ENCODE results near the gene INVS. TPM values are rescaled to one million over a fixed set of nuclear protein-coding genes. Genes with fewer than 3 reads are reported as not detected.

The INVS gene
- total and polyA plus RNA-seq, 2 of the 13 experiments (the other 11 are each of a cell fraction or from before 2014, with no cell fraction given) = 11.3 to 16.3 TPM

DNA sequence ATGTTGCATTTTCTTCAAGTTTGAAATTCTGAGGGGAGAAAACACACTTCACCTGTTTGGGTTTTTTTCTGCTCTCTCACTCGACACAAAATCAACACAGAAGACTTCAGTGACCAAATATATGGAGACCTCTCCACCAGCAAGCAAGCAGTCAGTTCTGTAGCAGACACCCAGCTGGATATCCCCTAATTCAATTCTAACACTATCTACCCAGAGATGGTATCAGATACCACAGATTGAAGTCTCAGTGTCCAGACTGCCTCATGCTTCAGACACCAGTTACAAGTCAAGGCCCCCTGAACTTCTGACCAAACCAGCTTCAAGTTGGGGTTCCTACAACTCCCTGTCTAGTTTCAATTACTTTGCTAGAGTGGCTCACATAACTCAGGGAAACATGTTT lies 97.8 kb downstream of the INVS start (continued):
- TF ChIP-seq EP300 (IDR thresholded peaks at IDR 0.05; ENCODE audit: low read depth in 2 of 2, low read length in 2 of 2) (no peak), EP300 (CRISPR knock-in tag; IDR thresholded peaks at IDR 0.05; ENCODE audit: borderline replicate concordance) (no peak), ZNF232 (CRISPR knock-in tag; IDR thresholded peaks at IDR 0.05; ENCODE audit: borderline replicate concordance) (no peak), ZNF776 (CRISPR knock-in tag; IDR thresholded peaks at IDR 0.05) (no peak), ZMYM2 (CRISPR knock-in tag; IDR thresholded peaks at IDR 0.05) (no peak), SSRP1 (CRISPR knock-in tag; IDR thresholded peaks at IDR 0.05) (no peak), SMAD3 (CRISPR knock-in tag; IDR thresholded peaks at IDR 0.05) (no peak), ZNF614 (CRISPR knock-in tag; IDR thresholded peaks at IDR 0.05; ENCODE audit: borderline replicate concordance) (no peak), ASH2L (IDR thresholded peaks at IDR 0.05; ENCODE audit: insufficient read length, low read depth, low read length) (no peak)
- TF ChIP-seq, protein P1, sequence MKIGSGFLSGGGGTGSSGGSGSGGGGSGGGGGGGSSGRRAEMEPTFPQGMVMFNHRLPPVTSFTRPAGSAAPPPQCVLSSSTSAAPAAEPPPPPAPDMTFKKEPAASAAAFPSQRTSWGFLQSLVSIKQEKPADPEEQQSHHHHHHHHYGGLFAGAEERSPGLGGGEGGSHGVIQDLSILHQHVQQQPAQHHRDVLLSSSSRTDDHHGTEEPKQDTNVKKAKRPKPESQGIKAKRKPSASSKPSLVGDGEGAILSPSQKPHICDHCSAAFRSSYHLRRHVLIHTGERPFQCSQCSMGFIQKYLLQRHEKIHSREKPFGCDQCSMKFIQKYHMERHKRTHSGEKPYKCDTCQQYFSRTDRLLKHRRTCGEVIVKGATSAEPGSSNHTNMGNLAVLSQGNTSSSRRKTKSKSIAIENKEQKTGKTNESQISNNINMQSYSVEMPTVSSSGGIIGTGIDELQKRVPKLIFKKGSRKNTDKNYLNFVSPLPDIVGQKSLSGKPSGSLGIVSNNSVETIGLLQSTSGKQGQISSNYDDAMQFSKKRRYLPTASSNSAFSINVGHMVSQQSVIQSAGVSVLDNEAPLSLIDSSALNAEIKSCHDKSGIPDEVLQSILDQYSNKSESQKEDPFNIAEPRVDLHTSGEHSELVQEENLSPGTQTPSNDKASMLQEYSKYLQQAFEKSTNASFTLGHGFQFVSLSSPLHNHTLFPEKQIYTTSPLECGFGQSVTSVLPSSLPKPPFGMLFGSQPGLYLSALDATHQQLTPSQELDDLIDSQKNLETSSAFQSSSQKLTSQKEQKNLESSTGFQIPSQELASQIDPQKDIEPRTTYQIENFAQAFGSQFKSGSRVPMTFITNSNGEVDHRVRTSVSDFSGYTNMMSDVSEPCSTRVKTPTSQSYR (CRISPR knock-in tag; IDR thresholded peaks at IDR 0.05; ENCODE audit: borderline replicate concordance) = no peak
- TF ChIP-seq, protein P2, sequence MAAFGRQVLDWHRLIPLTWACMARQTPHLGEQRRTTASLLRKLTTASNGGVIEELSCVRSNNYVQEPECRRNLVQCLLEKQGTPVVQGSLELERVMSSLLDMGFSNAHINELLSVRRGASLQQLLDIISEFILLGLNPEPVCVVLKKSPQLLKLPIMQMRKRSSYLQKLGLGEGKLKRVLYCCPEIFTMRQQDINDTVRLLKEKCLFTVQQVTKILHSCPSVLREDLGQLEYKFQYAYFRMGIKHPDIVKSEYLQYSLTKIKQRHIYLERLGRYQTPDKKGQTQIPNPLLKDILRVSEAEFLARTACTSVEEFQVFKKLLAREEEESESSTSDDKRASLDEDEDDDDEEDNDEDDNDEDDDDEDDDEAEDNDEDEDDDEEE (CRISPR knock-in tag; IDR thresholded peaks at IDR 0.05) = no peak

DNA sequence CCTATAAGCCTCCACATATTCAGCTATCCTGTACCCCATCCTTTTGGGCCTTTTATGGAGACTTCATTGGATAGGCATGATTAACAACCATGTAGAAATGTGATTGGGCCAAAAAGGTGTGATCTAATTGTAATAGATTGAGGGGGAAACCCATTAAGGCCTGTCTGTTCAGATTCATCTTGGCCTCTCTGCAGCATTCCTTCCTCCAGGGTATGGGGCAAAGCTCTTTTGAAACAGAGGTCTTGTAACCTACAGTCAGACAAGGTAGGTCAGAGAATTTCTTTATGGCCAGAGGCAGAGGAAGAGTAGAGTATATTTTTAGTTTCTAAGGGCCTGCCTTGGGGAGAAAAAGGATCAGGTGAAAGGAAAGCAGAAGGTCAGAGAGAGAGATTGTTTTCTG lies 98.5 kb downstream of the INVS start:
- Histone ChIP-seq H3K79me2 (ENCODE audit: insufficient read depth, low read length) (no peaks in the 10 kb centered on the region), H3K27me3 (ENCODE audit: control insufficient read depth in 1 of 2, insufficient read depth in 2 of 2, low read length in 2 of 2) (no peaks in the 10 kb centered on the region), H3K36me3 (replicated peaks in 1 of 2; ENCODE audit: control insufficient read depth in 1 of 2, insufficient read depth in 2 of 2, low read length in 2 of 2) (no peaks in the 10 kb centered on the region), H4K20me1 (ENCODE audit: insufficient read depth, low read length) (no peaks in the 10 kb centered on the region), H3K9ac (ENCODE audit: insufficient read depth, low read depth, low read length) (no peak overlapping the region), H3K9me3 (ENCODE audit: low read length) (no peaks in the 10 kb centered on the region), H2AFZ (ENCODE audit: low read length) (no peak overlapping the region), H3K4me1 (ENCODE audit: insufficient read depth, low read length) (0 out of 2 replicates have a peak, but pooled peaks cover 6% of the 10 kb centered on the region), H3K4me2 (ENCODE audit: low read depth, low read length) (no peak overlapping the region), H3K27ac (ENCODE audit: extremely low read length, insufficient read depth, low read length) (no peak overlapping the region), H3K4me3 (replicated peaks in 1 of 3; ENCODE audit: insufficient read depth in 1 of 3, low read depth in 2 of 3, low read length in 3 of 3) (no peak overlapping the region)
- FAIRE-seq = no peak
- no peak for DNase-seq (ENCODE audit: low spot score)
- ChIA-PET CTCF (ENCODE audit: low intra/inter-chr PET ratio, low total read pairs) (no interaction called here), POLR2A (no interaction called here)
- ATAC-seq = no peak
- in situ Hi-C loops (cut with HindIII; ENCODE audit: extremely low pct_ligation_motif_present, low pct_unique_long_range_greater_than_20kb) (no loop called here), intact Hi-C loops (cut with micrococcal nuclease; ENCODE audit: unreplicated experiment) (no loop called here)
- BruUV-seq (replicated peaks) = no TSS peak
- no peak for TF ChIP-seq ZNF326 (CRISPR knock-in tag; IDR thresholded peaks at IDR 0.05; ENCODE audit: borderline replicate concordance)
- TF ChIP-seq, protein P3, sequence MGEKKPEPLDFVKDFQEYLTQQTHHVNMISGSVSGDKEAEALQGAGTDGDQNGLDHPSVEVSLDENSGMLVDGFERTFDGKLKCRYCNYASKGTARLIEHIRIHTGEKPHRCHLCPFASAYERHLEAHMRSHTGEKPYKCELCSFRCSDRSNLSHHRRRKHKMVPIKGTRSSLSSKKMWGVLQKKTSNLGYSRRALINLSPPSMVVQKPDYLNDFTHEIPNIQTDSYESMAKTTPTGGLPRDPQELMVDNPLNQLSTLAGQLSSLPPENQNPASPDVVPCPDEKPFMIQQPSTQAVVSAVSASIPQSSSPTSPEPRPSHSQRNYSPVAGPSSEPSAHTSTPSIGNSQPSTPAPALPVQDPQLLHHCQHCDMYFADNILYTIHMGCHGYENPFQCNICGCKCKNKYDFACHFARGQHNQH (CRISPR knock-in tag; IDR thresholded peaks at IDR 0.05) = no peak
- TF ChIP-seq ZNF781 (CRISPR knock-in tag; IDR thresholded peaks at IDR 0.05; ENCODE audit: borderline replicate concordance, not compliant biosample characterization) = no peak
- no peak for TF ChIP-seq FOXC1 (CRISPR knock-in tag; IDR thresholded peaks at IDR 0.05; ENCODE audit: borderline replicate concordance)
- TF ChIP-seq, protein P4, sequence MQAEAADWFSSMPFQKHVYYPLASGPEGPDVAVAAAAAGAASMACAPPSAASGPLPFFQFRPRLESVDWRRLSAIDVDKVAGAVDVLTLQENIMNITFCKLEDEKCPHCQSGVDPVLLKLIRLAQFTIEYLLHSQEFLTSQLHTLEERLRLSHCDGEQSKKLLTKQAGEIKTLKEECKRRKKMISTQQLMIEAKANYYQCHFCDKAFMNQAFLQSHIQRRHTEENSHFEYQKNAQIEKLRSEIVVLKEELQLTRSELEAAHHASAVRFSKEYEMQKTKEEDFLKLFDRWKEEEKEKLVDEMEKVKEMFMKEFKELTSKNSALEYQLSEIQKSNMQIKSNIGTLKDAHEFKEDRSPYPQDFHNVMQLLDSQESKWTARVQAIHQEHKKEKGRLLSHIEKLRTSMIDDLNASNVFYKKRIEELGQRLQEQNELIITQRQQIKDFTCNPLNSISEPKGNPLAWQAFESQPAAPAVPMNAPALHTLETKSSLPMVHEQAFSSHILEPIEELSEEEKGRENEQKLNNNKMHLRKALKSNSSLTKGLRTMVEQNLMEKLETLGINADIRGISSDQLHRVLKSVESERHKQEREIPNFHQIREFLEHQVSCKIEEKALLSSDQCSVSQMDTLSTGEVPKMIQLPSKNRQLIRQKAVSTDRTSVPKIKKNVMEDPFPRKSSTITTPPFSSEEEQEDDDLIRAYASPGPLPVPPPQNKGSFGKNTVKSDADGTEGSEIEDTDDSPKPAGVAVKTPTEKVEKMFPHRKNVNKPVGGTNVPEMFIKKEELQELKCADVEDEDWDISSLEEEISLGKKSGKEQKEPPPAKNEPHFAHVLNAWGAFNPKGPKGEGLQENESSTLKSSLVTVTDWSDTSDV (CRISPR knock-in tag; IDR thresholded peaks at IDR 0.05) = no peak
- no peak for TF ChIP-seq MTA3 (CRISPR knock-in tag; IDR thresholded peaks at IDR 0.05)
- TF ChIP-seq HDAC6 (IDR thresholded peaks at IDR 0.05; ENCODE audit: low read depth, low read length) = no peak

All from HepG2 (cell line).